Measurements from ENCODE around the gene MED4. TPM values are rescaled to one million over a fixed set of nuclear protein-coding genes. Genes with fewer than 3 reads are reported as not detected.
A peak's percentile ranks its signal among the peaks of the same experiment; 100 is the strongest.

Gene MED4
- total and polyA plus RNA-seq, 9 of the 15 experiments (the other 6 are each of a cell fraction or from before 2014, with no cell fraction given): 24.5 to 87.3 (median 58.3) TPM

GRCh38 chr13:48094781-48095502 is at the start of gene MED4 (continued):
- TF ChIP-seq TBP (optimal IDR thresholded peaks at IDR 0.05; ENCODE audit: low read depth, low read length): peak; percentile 84
- TF ChIP-seq NEUROD1 (IDR thresholded peaks at IDR 0.05; ENCODE audit: borderline replicate concordance, low read depth, low read length, partially characterized antibody): peak; percentile 27
- 0 out of 2 replicates have a peak, but pooled peaks have one; percentile 63 for TF ChIP-seq ELF4 (CRISPR knock-in tag; IDR thresholded peaks at IDR 0.05)
- no peak for TF ChIP-seq BCL6 (CRISPR knock-in tag; IDR thresholded peaks at IDR 0.05)
- TF ChIP-seq JUN (IDR thresholded peaks at IDR 0.05; ENCODE audit: borderline replicate concordance, low read depth, low read length): peak; percentile 28; the same call in 1 of the 2 replicates
- no peak for TF ChIP-seq JUN (CRISPR knock-in tag; IDR thresholded peaks at IDR 0.05; ENCODE audit: borderline replicate concordance)
- 0 out of 2 replicates have a peak, but pooled peaks have one; percentile 55 for TF ChIP-seq E2F3 (CRISPR knock-in tag; IDR thresholded peaks at IDR 0.05)
- peak; percentile 97 for TF ChIP-seq CC2D1A (IDR thresholded peaks at IDR 0.05)
- TF ChIP-seq E2F1 (CRISPR knock-in tag; IDR thresholded peaks at IDR 0.05): peak; percentile 75; the same call in 1 of the 2 replicates
- peak; percentile 43 for TF ChIP-seq CCNT2 (IDR thresholded peaks at IDR 0.05; ENCODE audit: borderline replicate concordance, extremely low read depth, insufficient read length, low read depth, low read length)
- TF ChIP-seq ATF3 (IDR thresholded peaks at IDR 0.05): no peak
- TF ChIP-seq ATF3 (CRISPR knock-in tag; conservative IDR thresholded peaks at IDR 0.05): peak; percentile 67; the same call in 1 of the 2 replicates
- TF ChIP-seq NFATC3 (IDR thresholded peaks at IDR 0.05): 0 out of 2 replicates have a peak, but pooled peaks have one; percentile 23
- TF ChIP-seq U2AF2 (optimal IDR thresholded peaks at IDR 0.05; ENCODE audit: low read depth, low read length): no peak
- peak; percentile 83 for TF ChIP-seq SNIP1 (IDR thresholded peaks at IDR 0.05; ENCODE audit: low read depth)
- TF ChIP-seq SMARCE1 (IDR thresholded peaks at IDR 0.05): no peak
- no peak for TF ChIP-seq ZC3H8 (IDR thresholded peaks at IDR 0.05)
- 0 out of 2 replicates have a peak, but pooled peaks have one; percentile 31 for TF ChIP-seq FOXM1 (IDR thresholded peaks at IDR 0.05; ENCODE audit: low read depth)
- no peak for TF ChIP-seq FOXM1 (CRISPR knock-in tag; IDR thresholded peaks at IDR 0.05; ENCODE audit: low read depth)
- TF ChIP-seq RBFOX2 (IDR thresholded peaks at IDR 0.05; ENCODE audit: low read depth, low read length): peak; percentile 95
- no peak for TF ChIP-seq PTTG1 (tag; IDR thresholded peaks at IDR 0.05; ENCODE audit: low read depth)
- no peak for TF ChIP-seq SIX5 (IDR thresholded peaks at IDR 0.05; ENCODE audit: borderline replicate concordance in 1 of 2, insufficient read depth in 1 of 2, low read depth in 1 of 2, low read length in 2 of 2)
- 0 out of 2 replicates have a peak, but pooled peaks have one; percentile 37 for TF ChIP-seq ZZZ3 (IDR thresholded peaks at IDR 0.05)
- TF ChIP-seq TAF1 (IDR thresholded peaks at IDR 0.05; ENCODE audit: control insufficient read depth, extremely low read depth, insufficient read depth, low read length, severe bottlenecking): peak; percentile 97
- TF ChIP-seq TCF7L2 (IDR thresholded peaks at IDR 0.05; ENCODE audit: low read depth, low read length): no peak
- no peak for TF ChIP-seq HNRNPUL1 (IDR thresholded peaks at IDR 0.05; ENCODE audit: low read length)
- peak; percentile 73 for TF ChIP-seq HCFC1 (IDR thresholded peaks at IDR 0.05; ENCODE audit: low read depth, low read length)
- no peak for TF ChIP-seq CSDE1 (IDR thresholded peaks at IDR 0.05)
- TF ChIP-seq ZFX (CRISPR knock-in tag; IDR thresholded peaks at IDR 0.05): peak; percentile 73
